ENCODE results near the gene CCL4.

GRCh38 chr17:36055921-36056520, 47.6 kb upstream of the CCL4 start:
- TF ChIP-seq POLR2A (IDR thresholded peaks at IDR 0.05) (no peak), CTCF (IDR thresholded peaks at IDR 0.05) (no peak)

Measured in tibial nerve (tissue), 3 donors.